Measurements from ENCODE around the gene CAV3. TPM values are rescaled to one million over a fixed set of nuclear protein-coding genes. Genes with fewer than 3 reads are reported as not detected.
A peak's percentile ranks its signal among the peaks of the same experiment; 100 is the strongest.

The CAV3 gene
- total RNA-seq, 1 donor = not detected

GRCh38 chr3:8755564-8756237 lies 22.1 kb downstream of the CAV3 start:
- peak; percentile 46 for TF ChIP-seq CTCF (IDR thresholded peaks at IDR 0.05; ENCODE audit: extremely low read depth, low read depth, low read length)
- Histone ChIP-seq H3K4me1 (ENCODE audit: insufficient read depth, low read length) (peaks cover 14% of the 10 kb centered on the region), H2AFZ (ENCODE audit: low read length) (no peak overlapping the region), H3K36me3 (ENCODE audit: insufficient read depth, low read length) (peaks cover 11% of the 10 kb centered on the region), H3K4me3 (ENCODE audit: insufficient read depth, low read length) (no peak overlapping the region), H3K4me2 (ENCODE audit: insufficient read depth, low read length) (no peak overlapping the region), H3K79me2 (ENCODE audit: insufficient read depth, low read length) (no peaks in the 10 kb centered on the region), H3K27ac (ENCODE audit: low read depth, low read length) (no peak overlapping the region), H4K20me1 (ENCODE audit: insufficient read depth, low read length) (peaks cover 7% of the 10 kb centered on the region), H3K9me3 (ENCODE audit: low read depth, low read length) (no peaks in the 10 kb centered on the region), H3K27me3 (ENCODE audit: insufficient read depth, low read length) (no peaks in the 10 kb centered on the region)
- peak; percentile 48 for DNase-seq (ENCODE audit: insufficient read length, low spot score, missing footprints)

GRCh38 chr3:8756671-8757070 lies 23.1 kb downstream of the CAV3 start:
- Histone ChIP-seq H3K79me2 (ENCODE audit: insufficient read depth, low read length) (no peaks in the 10 kb centered on the region), H3K36me3 (ENCODE audit: insufficient read depth, low read length) (peaks cover 2% of the 10 kb centered on the region), H3K27ac (ENCODE audit: low read depth, low read length) (no peak overlapping the region), H3K9me3 (ENCODE audit: low read depth, low read length) (no peaks in the 10 kb centered on the region), H3K27me3 (ENCODE audit: insufficient read depth, low read length) (no peaks in the 10 kb centered on the region), H4K20me1 (ENCODE audit: insufficient read depth, low read length) (peaks cover 9% of the 10 kb centered on the region), H3K4me3 (ENCODE audit: insufficient read depth, low read length) (no peak overlapping the region), H3K4me1 (ENCODE audit: insufficient read depth, low read length) (peaks cover 14% of the 10 kb centered on the region), H3K4me2 (ENCODE audit: insufficient read depth, low read length) (no peak overlapping the region), H2AFZ (ENCODE audit: low read length) (no peak overlapping the region)
- DNase-seq (ENCODE audit: insufficient read length, low spot score, missing footprints) = peak; percentile 76
- no peak for TF ChIP-seq CTCF (IDR thresholded peaks at IDR 0.05; ENCODE audit: extremely low read depth, low read depth, low read length)

GRCh38 chr3:8757551-8758518 lies 24.2 kb downstream of the CAV3 start:
- TF ChIP-seq CTCF (IDR thresholded peaks at IDR 0.05; ENCODE audit: extremely low read depth, low read depth, low read length) = no peak
- Histone ChIP-seq H3K36me3 (ENCODE audit: insufficient read depth, low read length) (peaks cover 2% of the 10 kb centered on the region), H3K27me3 (ENCODE audit: insufficient read depth, low read length) (no peaks in the 10 kb centered on the region), H2AFZ (ENCODE audit: low read length) (peak overlapping the region; percentile 55), H3K4me1 (ENCODE audit: insufficient read depth, low read length) (peaks cover 18% of the 10 kb centered on the region), H3K79me2 (ENCODE audit: insufficient read depth, low read length) (no peaks in the 10 kb centered on the region), H3K4me3 (ENCODE audit: insufficient read depth, low read length) (no peak overlapping the region), H4K20me1 (ENCODE audit: insufficient read depth, low read length) (peaks cover 13% of the 10 kb centered on the region), H3K9me3 (ENCODE audit: low read depth, low read length) (no peaks in the 10 kb centered on the region), H3K4me2 (ENCODE audit: insufficient read depth, low read length) (peak overlapping the region; percentile 37), H3K27ac (ENCODE audit: low read depth, low read length) (peak overlapping the region; percentile 56)
- DNase-seq (ENCODE audit: insufficient read length, low spot score, missing footprints) = peak; percentile 96

Measured in osteoblast (primary cell).